RWPE1 (cell line): Measurements from ENCODE around the gene ULK3.

Experiments
- CTCF ChIA-PET: fragments of 350-600 bp; sonication (Branson Sonifier 250); formaldehyde crosslinking; extraction: SDS; loops from one replicate; lab custom pipeline; 2021; lab: Yijun Ruan, JAX
- POLR2A ChIA-PET: fragments of 400-600 bp; formaldehyde crosslinking; extraction: SDS; loops from one replicate; lab custom pipeline; 2020; ENCODE audit warnings: antibody characterized with exemption; ENCODE audit not compliant: low non-redundant PET; lab: Yijun Ruan, JAX
- DNase-seq: peaks from one replicate; pipeline ENCODE4 v3.0.0; 2012; ENCODE audit warnings: low spot score
- H3K27ac ChIP-seq: fragments of 450-650 bp; 2 replicates; pipeline ENCODE4 v1.5.1; 2017
- CTCF ChIP-seq: fragments of 450-650 bp; conservative IDR thresholded peaks from 2 replicates; pipeline ENCODE4 v1.5.1; 2017; ENCODE audit warnings: low read depth, mild to moderate bottlenecking

ULK3 gene

DNA sequence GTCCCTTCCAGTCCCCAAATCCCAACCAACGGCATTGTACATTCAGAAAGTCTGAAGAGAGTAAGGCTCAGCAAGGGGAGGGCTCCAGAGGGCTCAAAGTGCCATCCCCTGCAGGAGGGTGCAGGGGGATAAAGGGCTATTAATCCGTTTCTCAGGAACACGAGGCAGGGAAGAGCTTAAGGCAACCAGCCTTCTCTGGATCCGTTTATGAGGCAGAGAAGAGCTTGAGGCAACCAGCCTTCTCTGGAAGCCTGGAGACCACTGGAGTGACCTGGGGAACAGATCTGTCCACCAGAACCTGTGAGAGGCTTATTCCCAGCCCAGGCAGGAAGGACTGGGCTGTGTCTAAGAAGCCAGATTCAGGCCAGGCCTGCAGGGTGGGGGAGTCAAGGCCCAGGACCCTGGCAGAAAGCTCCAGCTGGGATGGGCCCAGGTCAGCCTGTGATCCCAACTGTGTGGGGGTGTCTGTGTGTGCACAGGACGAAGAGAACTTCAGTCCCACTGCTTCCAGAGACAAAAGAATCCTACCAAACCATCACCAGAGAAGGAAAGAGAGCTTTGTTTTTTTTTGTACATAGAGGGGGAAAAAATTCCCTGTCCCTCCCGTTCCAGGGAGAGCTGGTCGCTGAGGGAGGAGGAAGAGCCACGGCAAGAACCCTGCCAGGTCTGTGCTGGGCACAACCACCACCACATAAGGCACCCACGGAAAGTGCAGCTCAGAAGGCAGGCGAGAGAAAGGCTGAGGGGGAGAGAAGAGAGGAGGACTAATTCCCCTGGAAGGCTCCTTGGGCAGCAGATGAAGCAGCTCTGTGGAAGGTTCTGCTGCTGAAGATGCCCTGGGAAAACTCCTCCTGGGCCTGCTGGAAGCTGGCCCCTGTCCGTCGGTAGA, 1.6 kb upstream of the ULK3 start:
- no peak for TF ChIP-seq CTCF
- peak overlapping the region; percentile 81 for H3K27ac ChIP-seq
- POLR2A ChIA-PET = interaction anchor here (0.7 to 1.5 kb wide), 2 partner anchors 19 to 26 kb away, joined by 3 to 6 read pairs; no protein-coding TSS in a partner anchor
- no peak for DNase-seq
- CTCF ChIA-PET = interaction anchor here (0.6 to 1.6 kb wide), 3 partner anchors 22 to 57 kb away, joined by 3 to 11 read pairs (median 6); no protein-coding TSS in a partner anchor

GRCh38 chr15:74843891-74844299, 939 bp upstream of the ULK3 start:
- TF ChIP-seq CTCF = no peak
- POLR2A ChIA-PET = interaction anchor here (1.5 kb wide), 1 partner anchor 27 kb away, joined by 6 read pairs; no protein-coding TSS in a partner anchor

GRCh38 chr15:74843445-74843828, 481 bp upstream of the ULK3 start:
- TF ChIP-seq CTCF = no peak
- POLR2A ChIA-PET = interaction anchor here (0.6 kb wide), 2 partner anchors 26 to 152 kb away, joined by 3 read pairs; partner anchors contain the start of gene SCAMP5
- CTCF ChIA-PET = interaction anchor here (0.7 to 1.9 kb wide), 5 partner anchors 9 to 60 kb away, joined by 3 to 6 read pairs (median 4); no protein-coding TSS in a partner anchor
- DNase-seq = no peak
- peak overlapping the region; percentile 81 for H3K27ac ChIP-seq

More at GRCh38 chr15:74843891-74844299, 939 bp upstream of the ULK3 start:
- CTCF ChIA-PET = interaction anchor here (0.7 to 1.9 kb wide), 6 partner anchors 9 to 59 kb away, joined by 3 to 11 read pairs (median 4); no protein-coding TSS in a partner anchor
- no peak for DNase-seq
- H3K27ac ChIP-seq = peak overlapping the region; percentile 81

DNA sequence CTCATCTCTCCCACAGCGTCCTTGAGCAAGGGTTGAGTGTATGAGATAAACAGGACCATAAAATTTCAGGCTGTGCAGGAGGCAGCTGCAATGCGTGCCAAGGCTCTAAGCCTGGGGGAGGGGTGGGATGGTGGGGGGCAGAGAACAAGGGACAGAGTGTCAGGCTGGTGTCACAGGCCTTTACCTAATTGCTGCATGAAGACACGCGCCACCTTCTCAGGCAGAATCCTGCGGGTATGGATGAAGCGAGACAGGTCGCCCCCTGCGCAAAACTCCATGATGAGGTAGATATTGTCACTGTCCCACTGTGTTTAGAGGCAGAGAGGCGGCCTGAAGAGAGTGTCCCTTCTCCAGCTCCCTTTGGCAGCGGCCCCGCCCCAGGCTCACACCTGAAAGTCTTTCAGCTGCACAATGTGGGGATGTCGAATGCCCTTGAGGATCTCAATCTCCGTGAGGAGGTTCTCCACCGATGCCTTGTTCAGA, 1.0 kb downstream of the ULK3 start:
- peak overlapping the region; percentile 81 for H3K27ac ChIP-seq
- no peak for TF ChIP-seq CTCF
- ChIA-PET CTCF (interaction anchor here (0.6 to 1.9 kb wide), 4 partner anchors 15 to 73 kb away, joined by 3 to 12 read pairs (median 4); partner anchors contain the start of genes CPLX3 and FAM219B), POLR2A (interaction anchor here (0.6 to 1.2 kb wide), 3 partner anchors 23 to 64 kb away, joined by 3 to 4 read pairs (median 3); no protein-coding TSS in a partner anchor)
- DNase-seq = no peak

- TF ChIP-seq CTCF = no peak
- ChIA-PET POLR2A (no interaction called here), CTCF (interaction anchor here (0.6 to 1.4 kb wide), 3 partner anchors 66 to 209 kb away, joined by 3 to 12 read pairs (median 3); partner anchors contain the start of gene FAM219B)
- no peak for DNase-seq
- peak overlapping the region; percentile 81 for H3K27ac ChIP-seq
Observed at GRCh38 chr15:74840851-74841775, 1.8 kb downstream of the ULK3 start.
